K562 (cell line): Measurements from ENCODE around the gene LRP1. TPM values are rescaled to one million over a fixed set of nuclear protein-coding genes. Genes with fewer than 3 reads are reported as not detected.

Experiments used
- ATAC-seq: fragments of 200-7000 bp; cut with Tn5 transposase; 3 replicates; pipeline ENCODE4 v1.9.1; 2020; ENCODE audit warnings: moderate library complexity
- BruUV-seq: library from RNA; stranded (reverse); fragments of 400-500 nt; replicated peaks from 2 replicates; lab custom pipeline; 2021; lab: Mats Ljungman, UMichigan
- CTCF ChIA-PET: fragments of 300-600 bp; formaldehyde crosslinking; extraction: SDS; loops from one replicate; lab custom pipeline; 2021; ENCODE audit warnings: low intra/inter-chr PET ratio; lab: Yijun Ruan, JAX
- POLR2A ChIA-PET: fragments of 300-600, 350-650 bp; sonication (Branson Sonifier 250); formaldehyde crosslinking; extraction: SDS; loops from one replicate; lab custom pipeline; 2021; ENCODE audit warnings: antibody characterized with exemption, inconsistent platforms; lab: Yijun Ruan, JAX
- DNase-seq, 4 experiments: peaks; one replicate each; pipeline versions ENCODE4 v3.0.0 to v3.0.0-alpha.2; 2011 to 2018; ENCODE audit warnings: low spot score in 3 of 4, mixed read lengths in 3 of 4; ENCODE audit errors: extremely low read depth in 1 of 4
- FAIRE-seq: peaks from 2 replicates; lab custom pipeline; 2011; peaks lifted over from hg19 to GRCh38; lab: Jason Lieb, UNC
- H2AFZ ChIP-seq: 2 replicates; pipeline ENCODE4 v1.6.0; 2011; ENCODE audit warnings: low read depth, low read length, control low read depth, inconsistent platforms
- H3K27ac ChIP-seq: fragments of 200-600 bp; 3 replicates; pipeline ENCODE4 v1.8.0; 2011; ENCODE audit warnings: low read depth, mild to moderate bottlenecking, control low read depth, inconsistent platforms, low read length, moderate library complexity, mixed read lengths; ENCODE audit errors: extremely low read depth
- H3K27me3 ChIP-seq, 2 experiments: fragments of 300-600 bp in 1 of 2; 2 replicates in 1 of 2; 3 replicates in 1 of 2; pipeline versions ENCODE4 v1.6.0 to v1.8.0; 2011; ENCODE audit warnings: inconsistent platforms in 2 of 2, low read length in 2 of 2, mild to moderate bottlenecking in 1 of 2, mixed read lengths in 1 of 2, moderate library complexity in 1 of 2; ENCODE audit not compliant: control insufficient read depth in 2 of 2, insufficient read depth in 2 of 2
- H3K36me3 ChIP-seq: fragments of 300-600 bp; 3 replicates; pipeline ENCODE4 v1.8.0; 2011; ENCODE audit warnings: mild to moderate bottlenecking, low read length, inconsistent platforms; ENCODE audit not compliant: control insufficient read depth, insufficient read depth
- H3K4me1 ChIP-seq, 2 experiments: fragments of 200-600 bp in 1 of 2; replicated peaks in 1 of 2; 2 replicates in 1 of 2; 3 replicates in 1 of 2; pipeline versions ENCODE4 v1.5.1 to v1.8.0; 2011; ENCODE audit warnings: inconsistent platforms in 2 of 2, low read length in 2 of 2, mild to moderate bottlenecking in 1 of 2, mixed read lengths in 1 of 2, moderate library complexity in 1 of 2; ENCODE audit not compliant: control insufficient read depth in 2 of 2, insufficient read depth in 2 of 2
- H3K4me2 ChIP-seq: 2 replicates; pipeline ENCODE4 v1.6.1; 2011; ENCODE audit warnings: low read length, control low read depth, inconsistent platforms, mixed read lengths; ENCODE audit not compliant: insufficient read depth
- H3K4me3 ChIP-seq: fragments of 200-600 bp; sonication (generic), shearing (Covaris generic); 2 replicates; pipeline ENCODE4 v1.5.1; 2016; ENCODE audit warnings: control low read depth, inconsistent platforms
- H3K79me2 ChIP-seq: fragments of 200-600 bp; 3 replicates; pipeline ENCODE4 v1.8.0; 2011; ENCODE audit warnings: low read length, inconsistent platforms; ENCODE audit not compliant: control insufficient read depth, insufficient read depth
- H3K9ac ChIP-seq, 2 experiments: 2 replicates each; pipeline versions ENCODE4 v1.6.0 to v1.6.1; 2011; ENCODE audit warnings: low read depth in 2 of 2, low read length in 2 of 2, control low read depth in 1 of 2, inconsistent platforms in 1 of 2, mild to moderate bottlenecking in 1 of 2, mixed read lengths in 1 of 2; ENCODE audit not compliant: insufficient read depth in 1 of 2
- H3K9me1 ChIP-seq: one replicate; pipeline ENCODE4 v1.6.0; 2011; ENCODE audit warnings: inconsistent platforms, mild to moderate bottlenecking, low read length, moderate library complexity; ENCODE audit not compliant: control insufficient read depth, insufficient read depth
- H3K9me3 ChIP-seq: replicated peaks from 2 replicates; pipeline ENCODE4 v1.5.1; 2011; ENCODE audit warnings: low read depth, low read length, inconsistent platforms; ENCODE audit not compliant: control insufficient read depth, insufficient read depth
- H4K20me1 ChIP-seq: replicated peaks from 2 replicates; pipeline ENCODE4 v1.6.1; 2011; ENCODE audit warnings: low read length, inconsistent platforms, mixed read lengths; ENCODE audit not compliant: control insufficient read depth, insufficient read depth
- CAMTA2 ChIP-seq: fragments of 250-450 bp; sonication (Bioruptor Pico); conservative IDR thresholded peaks from 2 replicates; pipeline ENCODE4 v1.5.1; 2022
- CBX2 ChIP-seq: fragments of 200-600 bp; sonication (generic); IDR thresholded peaks from one replicate; pipeline ENCODE4 v1.6.1; 2012; ENCODE audit warnings: mild to moderate bottlenecking, low read length, inconsistent platforms; ENCODE audit not compliant: insufficient read depth, poor library complexity, severe bottlenecking
- CREB3 ChIP-seq: fragments of 450-650 bp; conservative IDR thresholded peaks from 2 replicates; pipeline ENCODE4 v1.6.1; 2016; ENCODE audit warnings: missing genetic modification characterization, low read depth, mild to moderate bottlenecking, missing compliant biosample characterization, moderate library complexity
- ELK3 ChIP-seq: fragments of 450-650 bp; formaldehyde crosslinking; IDR thresholded peaks from 2 replicates; pipeline ENCODE4 v1.4.0; 2020; ENCODE audit warnings: mild to moderate bottlenecking
- FIP1L1 ChIP-seq: fragments of 200-400 bp; formaldehyde crosslinking; IDR thresholded peaks from 2 replicates; pipeline ENCODE4 v1.6.1; 2018; ENCODE audit warnings: mild to moderate bottlenecking, low read depth, low read length; ENCODE audit not compliant: poor library complexity, severe bottlenecking
- FOXP1 ChIP-seq: sonication (generic); formaldehyde crosslinking; IDR thresholded peaks from 2 replicates; pipeline ENCODE4 v1.8.0; 2022; ENCODE audit warnings: mild to moderate bottlenecking, missing genetic modification reagents
- FUS ChIP-seq: fragments of 200-400 bp; formaldehyde crosslinking; optimal IDR thresholded peaks from 2 replicates; pipeline ENCODE3; 2017; ENCODE audit warnings: low read depth, low read length
- GATA2 ChIP-seq: sonication (generic); formaldehyde crosslinking; IDR thresholded peaks from 2 replicates; pipeline ENCODE4 v1.4.0; 2020; ENCODE audit warnings: mild to moderate bottlenecking, missing genetic modification reagents
- HLTF ChIP-seq: fragments of 450-650 bp; IDR thresholded peaks from 2 replicates; pipeline ENCODE4 v1.6.1; 2016
- MAFG ChIP-seq: fragments of 450-650 bp; conservative IDR thresholded peaks from 2 replicates; pipeline ENCODE4 v1.6.1; 2016; ENCODE audit warnings: missing genetic modification characterization, missing compliant biosample characterization
- MAX ChIP-seq: sonication (generic); formaldehyde crosslinking; IDR thresholded peaks from 2 replicates; pipeline ENCODE4 v1.9.0; 2022; ENCODE audit warnings: mild to moderate bottlenecking, missing genetic modification reagents
- NFRKB ChIP-seq: fragments of 450-650 bp; IDR thresholded peaks from 2 replicates; pipeline ENCODE4 v1.6.1; 2016; ENCODE audit warnings: low read depth
- PML ChIP-seq: IDR thresholded peaks from 2 replicates; pipeline ENCODE4 v1.6.1; 2012; ENCODE audit warnings: low read length, inconsistent platforms
- PTRF ChIP-seq: fragments of 450-650 bp; IDR thresholded peaks from 2 replicates; pipeline ENCODE4 v1.6.1; 2016; ENCODE audit warnings: mild to moderate bottlenecking, missing genetic modification characterization, missing compliant biosample characterization
- RNF219 ChIP-seq: fragments of 250-450 bp; sonication (Bioruptor Pico); IDR thresholded peaks from 2 replicates; pipeline ENCODE4 v1.5.0; 2022; ENCODE audit warnings: mild to moderate bottlenecking
- SMAD4 ChIP-seq: fragments of 250-450 bp; sonication (Bioruptor Pico); conservative IDR thresholded peaks from 2 replicates; pipeline ENCODE4 v1.8.0; 2021; ENCODE audit warnings: inconsistent platforms, mild to moderate bottlenecking, moderate library complexity
- XRCC3 ChIP-seq: fragments of 450-650 bp; IDR thresholded peaks from 2 replicates; pipeline ENCODE4 v1.6.1; 2017; ENCODE audit warnings: mild to moderate bottlenecking, moderate library complexity
- ZNF121 ChIP-seq: sonication (generic); formaldehyde crosslinking; conservative IDR thresholded peaks from 2 replicates; pipeline ENCODE4 v1.8.0; 2022; ENCODE audit warnings: missing genetic modification reagents
- ZNF282 ChIP-seq: sonication (generic); formaldehyde crosslinking; IDR thresholded peaks from 2 replicates; pipeline ENCODE4 v1.8.1; 2023; ENCODE audit warnings: missing genetic modification reagents
- WGBS: fragments of 100-300 bp; shearing (Covaris generic); methylation state at CpG from one replicate; pipeline ENCODE4 v1.1.6; 2016; ENCODE audit warnings: low coverage, mixed read lengths; ENCODE audit not compliant: insufficient coverage; ENCODE audit errors: missing lambda C conversion rate; 5-methylcytosine and 5-hydroxymethylcytosine counted together
- in situ Hi-C: fragments of 300-500 bp; cut with MboI; formaldehyde crosslinking; loops from 4 replicates; pipeline ENCODE4 v1.15.0; 2018; ENCODE audit warnings: inconsistent platforms, mixed read lengths
- intact Hi-C: fragments of 100-400 bp; cut with micrococcal nuclease; formaldehyde crosslinking; loops from 2 replicates; pipeline ENCODE4 v1.14.2; 2022
- polyA plus RNA-seq, 8 experiments: library from polyadenylated mRNA; depleted of rRNA in 4 of 8; stranded (reverse) in 5 of 8; unstranded in 3 of 8; fragments of >200 nt; fragmentation: Nextera tagmentation in 2 of 8; fragmentation: Illumina TruSeq in 1 of 8; extraction: Ambion mirVana in 2 of 8; extraction: Trizol in 1 of 8; gene quantifications; 2 replicates each; pipeline versions ENCODE4 v1.2.1 to v1.2.3, GENCODE V29; 2011 to 2014; ENCODE audit warnings: inconsistent platforms in 1 of 8, missing spikeins in 1 of 8
- total RNA-seq, 7 experiments: library from RNA; depleted of rRNA in 6 of 7; stranded (reverse); fragments of >200 nt in 6 of 7; fragmentation: Illumina TruSeq in 2 of 7; extraction: Trizol in 2 of 7; gene quantifications; 2 replicates each; pipeline versions ENCODE4 v1.2.1 to v1.2.3, GENCODE V29; 2011 to 2021; ENCODE audit warnings: low replicate concordance in 1 of 7

LRP1 gene
- total and polyA plus RNA-seq, 9 of the 15 experiments (the other 6 are each of a cell fraction or from before 2014, with no cell fraction given) = 0.04 to 0.64 (median 0.19) TPM; not detected in 2

- no peak overlapping the region for H3K4me2 ChIP-seq
- no peaks in the 10 kb centered on the region for H3K36me3 ChIP-seq
- FAIRE-seq (no peak), DNase-seq (no peak), ATAC-seq (no peak)
- H3K4me3 ChIP-seq = no peak overlapping the region
- H3K27me3 ChIP-seq = 0 out of 5 replicates have a peak, but pooled peaks cover 0 to 3% of the 10 kb centered on the region in 2 experiments
- H3K4me1 ChIP-seq = peaks cover 22 to 35% of the 10 kb centered on the region in 2 experiments
- H2AFZ ChIP-seq = no peak overlapping the region
- no peaks in the 10 kb centered on the region for H3K79me2 ChIP-seq
- ChIA-PET POLR2A (interaction anchor here (0.7 kb wide), 1 partner anchor 24 kb away, joined by 3 read pairs; no protein-coding TSS in a partner anchor), CTCF (no interaction called here)
- no TSS peak for BruUV-seq
- H3K9ac ChIP-seq = no peak overlapping the region
- in situ Hi-C loops = no loop called here
- intact Hi-C loops = loop anchor here (10.0 kb wide), 1 partner anchor 122 kb away; the partner anchor contains the start of gene LRP1
- H3K9me3 ChIP-seq = no peaks in the 10 kb centered on the region
- WGBS = 100% methylated on average over 1 of the region's 1 CpG
- 0 out of 2 replicates have a peak, but pooled peaks cover 2% of the 10 kb centered on the region for H4K20me1 ChIP-seq
- no peak overlapping the region for H3K27ac ChIP-seq
- H3K9me1 ChIP-seq = no peaks in the 10 kb centered on the region
- TF ChIP-seq XRCC3 (no peak), ZNF121 (CRISPR knock-in tag) (no peak), SMAD4 (CRISPR knock-in tag) (no peak), CREB3 (tag) (no peak), FIP1L1 (no peak), MAX (no peak), ZNF282 (no peak), CBX2 (no peak), CAMTA2 (no peak), HLTF (no peak), PML (no peak), GATA2 (CRISPR knock-in tag) (no peak), FOXP1 (CRISPR knock-in tag) (no peak), PTRF (tag) (no peak), FUS (no peak), MAFG (tag) (no peak), ELK3 (CRISPR knock-in tag) (no peak), RNF219 (CRISPR knock-in tag) (no peak), NFRKB (no peak)
Observed at GRCh38 chr12:57247041-57247440, 118.8 kb downstream of the LRP1 start.
